Left renal pelvis (tissue), 4 donors: ENCODE data around the gene DDX39B. TPM values are rescaled to one million over a fixed set of nuclear protein-coding genes. Genes with fewer than 3 reads are reported as not detected.
"Not testable (repeated sequence)": the region's sequence is repeated elsewhere in the genome, so short reads cannot be mapped to it uniquely, and the experiment has no call there.

Source experiments
- DNase-seq, 4 donors: peaks; one replicate each; pipeline ENCODE4 v3.0.0-alpha.2; 2013; ENCODE audit warnings: low read depth in 4 of 4, low spot score in 3 of 4
- polyA plus RNA-seq, 4 donors: library from polyadenylated mRNA; unstranded; fragments of 120-200 nt; gene quantifications; one replicate each; pipeline ENCODE4 v1.2.1, GENCODE V29; 2013; ENCODE audit not compliant: insufficient read length in 4 of 4

Gene DDX39B
- polyA plus RNA-seq, 4 donors = 448 to 682 (median 553) TPM

DNA sequence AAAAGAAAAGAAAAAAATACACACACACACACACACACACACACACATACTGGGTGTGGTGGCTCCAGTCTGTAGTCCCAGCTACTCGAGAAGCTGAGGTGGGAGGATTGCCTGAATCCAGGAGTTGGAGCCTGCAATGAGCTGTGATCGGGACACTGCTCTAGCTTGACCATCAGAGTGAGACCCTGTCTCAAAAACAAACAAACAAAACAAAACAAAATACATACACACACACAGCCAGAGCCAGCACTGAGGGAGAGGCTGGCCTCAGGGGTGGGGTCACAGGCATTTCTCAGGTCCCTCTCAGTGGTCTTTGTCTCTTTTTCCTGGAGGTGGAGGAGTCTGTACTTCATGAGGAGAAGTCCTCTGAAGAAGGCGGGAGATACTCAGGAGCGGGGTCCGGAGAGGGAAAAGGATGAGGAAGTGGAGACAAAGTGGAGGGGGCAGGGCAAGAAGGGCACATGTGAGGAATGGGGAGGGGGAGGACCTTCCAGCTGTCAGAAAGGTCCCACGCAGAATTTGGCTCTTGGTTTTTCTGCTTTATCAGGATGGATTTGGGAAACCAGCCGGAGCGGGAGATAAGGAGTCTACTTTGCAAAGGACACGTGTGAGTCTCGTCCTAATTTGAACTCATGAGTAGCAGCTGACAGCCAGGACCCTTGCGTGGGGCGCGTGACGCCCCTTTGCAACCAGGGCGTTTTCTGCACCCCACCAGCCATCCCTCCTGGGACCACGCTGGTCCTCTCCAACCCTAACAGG lies 51.5 kb downstream of the DDX39B start:
- no peak for DNase-seq

DNA sequence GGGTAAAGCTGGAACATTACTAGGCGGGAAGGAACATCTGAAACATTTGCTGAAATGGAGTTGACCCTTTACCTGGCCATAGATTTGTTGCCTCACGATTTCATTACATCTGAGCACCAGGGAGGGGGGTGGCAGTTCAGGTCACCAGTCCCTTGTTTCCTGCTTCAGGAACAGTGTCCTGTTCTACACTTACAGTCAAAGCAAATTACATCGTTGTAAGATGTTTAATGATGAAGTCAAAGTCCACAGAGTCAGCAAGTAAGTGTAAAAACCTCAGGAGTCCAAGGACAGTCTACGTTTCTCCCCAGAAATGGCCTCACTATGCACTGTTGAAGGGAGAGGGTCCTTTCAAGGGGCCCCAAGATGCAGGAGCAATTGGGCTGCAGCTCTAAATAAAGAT lies 52.7 kb downstream of the DDX39B start:
- no peak for DNase-seq

DNA sequence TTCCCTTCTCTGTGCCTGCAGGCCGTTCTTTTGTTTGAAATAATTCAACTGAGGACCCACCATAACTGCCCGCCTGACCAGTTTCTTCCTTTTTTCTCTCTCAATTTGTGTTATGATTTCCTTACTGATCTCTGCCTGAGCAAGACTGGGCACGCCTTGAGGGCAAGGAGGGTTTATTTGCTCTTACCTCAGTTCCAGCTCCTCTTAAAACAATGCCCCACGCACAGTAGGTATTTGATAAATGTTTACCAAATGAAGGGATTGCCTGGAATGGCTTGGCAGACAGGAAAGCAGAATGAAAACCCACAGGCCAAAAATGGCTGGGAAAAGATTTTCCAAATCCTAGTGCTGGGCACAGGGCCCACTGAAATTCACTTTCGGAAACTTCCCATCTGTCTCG lies 54.1 kb downstream of the DDX39B start:
- not testable (repeated sequence) for DNase-seq

DNA sequence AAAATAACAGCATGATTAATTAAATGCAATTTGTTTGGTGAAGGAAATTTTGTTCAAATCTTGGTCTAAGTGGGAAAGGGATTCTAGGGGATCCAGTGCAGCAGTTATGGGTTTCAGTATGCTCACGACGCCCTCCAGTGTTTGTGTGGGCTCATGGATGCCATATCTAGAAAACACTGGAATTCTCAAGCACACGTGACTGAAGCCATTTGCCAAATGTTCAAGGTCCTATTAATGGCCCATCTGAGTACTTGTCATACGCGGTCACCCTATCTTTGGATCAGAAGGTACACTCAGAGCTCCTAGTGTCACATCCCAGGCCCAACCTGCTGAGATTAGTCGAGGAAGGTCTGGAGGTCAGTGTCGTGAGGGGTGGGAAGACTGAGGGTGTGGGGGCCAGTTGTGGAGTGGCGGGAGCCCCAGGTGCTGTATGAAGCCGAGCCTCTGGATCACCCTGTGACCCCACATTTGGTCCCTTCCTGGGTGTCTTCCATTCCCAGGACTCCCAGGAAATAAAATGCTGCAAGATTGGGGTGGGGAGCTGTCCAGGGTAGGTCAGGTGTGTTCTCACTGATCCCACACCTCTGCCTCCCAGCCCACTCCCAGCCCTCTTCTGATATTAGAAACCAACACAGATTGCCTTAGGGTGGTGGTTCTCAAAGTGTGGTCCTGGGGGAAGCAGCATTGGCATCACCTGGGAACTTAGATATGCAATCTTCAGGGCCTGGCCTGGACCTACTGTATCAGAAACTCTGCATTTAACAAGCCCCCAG lies 55.6 kb downstream of the DDX39B start:
- DNase-seq = not testable (repeated sequence)

DNA sequence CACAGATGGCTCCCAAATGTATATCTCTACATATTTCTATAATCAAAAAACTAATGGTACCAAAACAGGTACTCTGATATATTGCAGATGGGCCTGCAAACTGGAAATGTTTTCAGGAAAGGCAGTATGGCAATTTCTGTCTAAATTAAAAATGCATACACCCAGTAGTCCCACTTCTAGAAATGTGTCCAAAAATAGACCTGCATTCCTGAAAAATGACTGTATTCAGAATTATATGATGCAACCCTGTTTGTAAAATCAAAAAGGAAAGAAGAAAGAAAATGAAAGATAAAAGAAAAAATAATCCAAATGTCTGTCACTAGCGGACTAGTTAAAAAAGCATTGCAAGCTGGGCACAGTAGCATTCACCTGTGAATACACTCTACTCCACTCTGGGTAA lies 56.7 kb downstream of the DDX39B start:
- DNase-seq = no peak

DNA sequence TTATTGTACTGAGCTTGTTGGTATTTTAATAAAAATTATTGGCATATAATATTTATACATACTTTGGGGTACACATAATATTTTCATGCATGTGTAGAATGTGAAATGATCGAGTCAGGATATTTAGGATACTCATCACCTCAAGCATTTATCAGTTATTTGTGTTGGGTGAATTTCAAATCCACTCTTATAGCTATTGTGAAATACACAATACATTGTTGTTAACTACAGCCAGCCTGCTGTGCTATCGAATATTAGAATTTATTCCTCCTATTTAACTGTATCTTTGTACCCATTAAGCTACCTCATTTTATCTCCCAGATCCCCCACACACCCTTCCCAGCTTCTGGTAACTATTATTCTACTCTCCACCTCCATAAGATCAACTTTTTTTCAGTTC lies 58.4 kb downstream of the DDX39B start:
- no peak for DNase-seq

DNA sequence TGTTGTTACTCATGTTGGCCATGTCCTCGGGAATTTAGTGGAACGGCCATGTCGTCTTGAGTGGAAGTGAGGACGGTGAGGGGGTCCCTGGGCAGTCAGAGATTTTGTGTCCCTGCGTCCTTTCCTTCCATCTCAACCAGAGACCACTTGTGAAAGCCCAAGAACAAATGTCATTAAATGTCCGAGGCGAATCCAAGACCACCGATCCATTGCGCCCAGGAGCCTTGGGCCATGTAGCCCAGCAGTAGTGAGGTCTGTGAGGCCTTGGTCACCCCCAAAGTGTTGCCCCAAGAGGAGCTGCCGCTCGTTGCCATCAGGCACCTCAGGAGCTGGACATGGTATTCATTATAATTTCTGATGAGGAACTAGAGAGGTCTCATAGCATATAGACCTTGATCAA lies 61.2 kb downstream of the DDX39B start:
- no peak for DNase-seq

Other genes with a start within 250 kb of the DDX39B start
- 100 to 1,000 TPM; 105 to 177 (median 155) TPM for gene HLA-B, start 184.8 kb downstream of the DDX39B start, polyA plus RNA-seq
- 10 to 100 TPM in 1 of 4 donors, 1 to 10 TPM in 3; 4.4 to 12.8 (median 8.1) TPM for gene MICA, start 138.4 kb downstream of the DDX39B start, polyA plus RNA-seq
- 1 to 10 TPM in 3 of 4 donors, under 1 TPM in 1; 0.49 to 2.3 (median 1.0) TPM for gene MICB, start 43.9 kb downstream of the DDX39B start, polyA plus RNA-seq
- gene MCCD1, start 13.0 kb downstream of the DDX39B start, polyA plus RNA-seq = 10 to 100 TPM in 3 of 4 donors, under 1 TPM in 1; 0.27 to 18.6 (median 12.8) TPM
- 1 to 10 TPM; 4.8 to 9.4 (median 6.4) TPM for gene ATP6V1G2, start 4.6 kb upstream of the DDX39B start, polyA plus RNA-seq
- 10 to 100 TPM; 18.3 to 28.7 (median 19.7) TPM for gene NFKBIL1, start 5.6 kb upstream of the DDX39B start, polyA plus RNA-seq
- gene LTA, start 30.3 kb upstream of the DDX39B start, polyA plus RNA-seq = under 1 TPM; 0.23 to 0.43 (median 0.36) TPM
- gene TNF, start 33.6 kb upstream of the DDX39B start, polyA plus RNA-seq = 1 to 10 TPM in 1 of 4 donors, under 1 TPM in 2, not detected in 1; 0.23 to 2.5 (median 0.29) TPM
- gene LTB, start 40.4 kb upstream of the DDX39B start, polyA plus RNA-seq = 1 to 10 TPM in 3 of 4 donors, under 1 TPM in 1; 0.66 to 2.0 (median 1.6) TPM
- 10 to 100 TPM in 1 of 4 donors, 1 to 10 TPM in 3; 4.6 to 10.3 (median 4.9) TPM for gene LST1, start 44.3 kb upstream of the DDX39B start, polyA plus RNA-seq
- under 1 TPM in 2 of 4 donors, not detected in 2; 0.17 to 0.20 TPM for gene NCR3, start 51.0 kb upstream of the DDX39B start, polyA plus RNA-seq
- gene AIF1, start 73.2 kb upstream of the DDX39B start, polyA plus RNA-seq = 10 to 100 TPM; 43.3 to 77.0 (median 73.6) TPM
- 100 to 1,000 TPM; 143 to 224 (median 174) TPM for gene PRRC2A, start 78.7 kb upstream of the DDX39B start, polyA plus RNA-seq
- gene BAG6, start 110.7 kb upstream of the DDX39B start, polyA plus RNA-seq = 100 to 1,000 TPM; 186 to 278 (median 241) TPM
- 100 to 1,000 TPM in 2 of 4 donors, 10 to 100 TPM in 2; 10.1 to 106 (median 83.8) TPM for gene APOM, start 113.9 kb upstream of the DDX39B start, polyA plus RNA-seq
- gene C6orf47, start 118.8 kb upstream of the DDX39B start, polyA plus RNA-seq = 10 to 100 TPM; 15.8 to 21.1 (median 19.0) TPM
- gene GPANK1, start 123.0 kb upstream of the DDX39B start, polyA plus RNA-seq = 10 to 100 TPM; 16.8 to 28.9 (median 24.9) TPM
- 100 to 1,000 TPM; 184 to 243 (median 239) TPM for gene CSNK2B, start 124.1 kb upstream of the DDX39B start, polyA plus RNA-seq
- 10 to 100 TPM; 16.6 to 28.7 (median 20.9) TPM for gene LY6G5B, start 128.0 kb upstream of the DDX39B start, polyA plus RNA-seq
- 1 to 10 TPM; 1.6 to 5.9 (median 2.6) TPM for gene LY6G5C, start 139.1 kb upstream of the DDX39B start, polyA plus RNA-seq
- 10 to 100 TPM; 50.1 to 67.5 (median 55.9) TPM for gene ABHD16A, start 161.3 kb upstream of the DDX39B start, polyA plus RNA-seq
- 1 to 10 TPM in 1 of 4 donors, under 1 TPM in 2, not detected in 1; 0.30 to 1.5 (median 0.52) TPM for gene LY6G6F, start 164.9 kb upstream of the DDX39B start, polyA plus RNA-seq
- gene LY6G6D, start 173.3 kb upstream of the DDX39B start, polyA plus RNA-seq = not detected
- gene LY6G6C, start 179.7 kb upstream of the DDX39B start, polyA plus RNA-seq = under 1 TPM in 3 of 4 donors, not detected in 1; 0.45 to 0.74 (median 0.63) TPM
- gene MPIG6B, start 181.4 kb upstream of the DDX39B start, polyA plus RNA-seq = 1 to 10 TPM; 1.1 to 2.9 (median 1.4) TPM
- 100 to 1,000 TPM; 150 to 213 (median 182) TPM for gene DDAH2, start 187.3 kb upstream of the DDX39B start, polyA plus RNA-seq
- gene CLIC1, start 194.5 kb upstream of the DDX39B start, polyA plus RNA-seq = 100 to 1,000 TPM; 201 to 309 (median 278) TPM
- gene MSH5, start 198.0 kb upstream of the DDX39B start, polyA plus RNA-seq = 10 to 100 TPM; 14.2 to 51.0 (median 25.2) TPM
- 10 to 100 TPM in 2 of 4 donors, 1 to 10 TPM in 2; 2.7 to 13.0 (median 7.9) TPM for gene SAPCD1, start 220.7 kb upstream of the DDX39B start, polyA plus RNA-seq
- gene VWA7, start 235.3 kb upstream of the DDX39B start, polyA plus RNA-seq = 10 to 100 TPM in 1 of 4 donors, 1 to 10 TPM in 3; 1.5 to 11.1 (median 5.5) TPM